WERI-Rb-1 (cell line): ENCODE measurements around the gene MCM10.
"Not testable (repeated sequence)": the region's sequence is repeated elsewhere in the genome, so short reads cannot be mapped to it uniquely, and the experiment has no call there.

Source experiments
- DNase-seq: peaks from one replicate; pipeline ENCODE4 v3.0.0-alpha.2; 2020
- H3K27ac ChIP-seq: fragments of 250-450 bp; sonication (Bioruptor Pico); 2 replicates; pipeline ENCODE4 v1.5.1; 2020; ENCODE audit warnings: mild to moderate bottlenecking, moderate library complexity
- H3K27me3 ChIP-seq: fragments of 250-450 bp; sonication (Bioruptor Pico); 2 replicates; pipeline ENCODE4 v1.5.1; 2021; ENCODE audit warnings: mild to moderate bottlenecking, low read depth, moderate library complexity; ENCODE audit not compliant: insufficient read depth, severe bottlenecking
- H3K36me3 ChIP-seq: fragments of 250-450 bp; sonication (Bioruptor Pico); 2 replicates; pipeline ENCODE4 v1.5.1; 2020; ENCODE audit warnings: mild to moderate bottlenecking, moderate library complexity
- H3K4me3 ChIP-seq: 2 replicates; pipeline ENCODE4 v1.5.1; 2011; ENCODE audit warnings: low read depth, mild to moderate bottlenecking, control low read depth, low read length
- H3K9me3 ChIP-seq: fragments of 250-450 bp; sonication (Bioruptor Pico); 2 replicates; pipeline ENCODE4 v1.5.1; 2021; ENCODE audit warnings: mild to moderate bottlenecking, moderate library complexity; ENCODE audit not compliant: severe bottlenecking
- CTCF ChIP-seq: IDR thresholded peaks from 2 replicates; pipeline ENCODE4 v1.5.1; 2011; ENCODE audit warnings: low read depth, mild to moderate bottlenecking, control low read depth, inconsistent platforms, low read length

MCM10 gene

GRCh38 chr10:13241613-13242012 is 80.3 kb downstream of the MCM10 start:
- H3K27me3 ChIP-seq = no peaks in the 10 kb centered on the region
- no peak overlapping the region for H3K4me3 ChIP-seq
- no peaks in the 10 kb centered on the region for H3K9me3 ChIP-seq
- TF ChIP-seq CTCF = no peak
- H3K36me3 ChIP-seq = no peaks in the 10 kb centered on the region
- no peak for DNase-seq
- no peak overlapping the region for H3K27ac ChIP-seq

- not testable (repeated sequence) for H3K27me3 ChIP-seq, DNase-seq, H3K27ac ChIP-seq, H3K4me3 ChIP-seq, H3K9me3 ChIP-seq, H3K36me3 ChIP-seq
Measured at GRCh38 chr10:13242260-13242659, 80.9 kb downstream of the MCM10 start.

GRCh38 chr10:13247246-13247645 is 85.9 kb downstream of the MCM10 start:
- H3K36me3 ChIP-seq = no peaks in the 10 kb centered on the region
- H3K27me3 ChIP-seq = no peaks in the 10 kb centered on the region
- no peak overlapping the region for H3K27ac ChIP-seq
- H3K9me3 ChIP-seq = no peaks in the 10 kb centered on the region
- no peak overlapping the region for H3K4me3 ChIP-seq
- no peak for TF ChIP-seq CTCF
- no peak for DNase-seq

- TF ChIP-seq CTCF = no peak
- Histone ChIP-seq H3K36me3 (no peaks in the 10 kb centered on the region), H3K27me3 (no peaks in the 10 kb centered on the region), H3K9me3 (no peaks in the 10 kb centered on the region), H3K27ac (no peak overlapping the region), H3K4me3 (no peak overlapping the region)
- no peak for DNase-seq
Measured at GRCh38 chr10:13247784-13248183, 86.4 kb downstream of the MCM10 start.

- H3K9me3 ChIP-seq = no peaks in the 10 kb centered on the region
- no peak overlapping the region for H3K27ac ChIP-seq
- H3K36me3 ChIP-seq = no peaks in the 10 kb centered on the region
- DNase-seq = no peak
- TF ChIP-seq CTCF = no peak
- no peaks in the 10 kb centered on the region for H3K27me3 ChIP-seq
- no peak overlapping the region for H3K4me3 ChIP-seq
Measured at GRCh38 chr10:13253726-13254125, 92.4 kb downstream of the MCM10 start.

GRCh38 chr10:13256627-13257026 is 95.3 kb downstream of the MCM10 start:
- no peak overlapping the region for H3K27ac ChIP-seq
- TF ChIP-seq CTCF = no peak
- no peaks in the 10 kb centered on the region for H3K36me3 ChIP-seq
- no peak overlapping the region for H3K4me3 ChIP-seq
- H3K27me3 ChIP-seq = no peaks in the 10 kb centered on the region
- no peak for DNase-seq
- no peaks in the 10 kb centered on the region for H3K9me3 ChIP-seq
